NCI-H2171 treated with DMSO at 0.1 percent for 48 hours (cell line): ENCODE measurements around the gene LEF1.

ENCODE experiments used
- DNase-seq: peaks from one replicate; lab custom pipeline; 2025; lab: John Stamatoyannopoulos, UW

The LEF1 gene

GRCh38 chr4:108168671-108169523 lies at the start of gene LEF1:
Gene LEF1 (minus strand): TSS chr4:108168932. CDS start chr4:108167767, 1,165 bp downstream.
- no peak for DNase-seq

GRCh38 chr4:108216510-108216909 lies 47.8 kb upstream of the LEF1 start:
- DNase-seq = no peak

GRCh38 chr4:108215055-108215454 lies 46.3 kb upstream of the LEF1 start:
- DNase-seq = no peak

- no peak for DNase-seq
Measured at GRCh38 chr4:108213723-108214122, 45.0 kb upstream of the LEF1 start.

- no peak for DNase-seq
Measured at GRCh38 chr4:108213308-108213707, 44.6 kb upstream of the LEF1 start.

GRCh38 chr4:108210989-108211835 lies 42.5 kb upstream of the LEF1 start:
- no peak for DNase-seq

GRCh38 chr4:108209489-108209888 lies 40.8 kb upstream of the LEF1 start:
- no peak for DNase-seq

GRCh38 chr4:108205859-108206258 lies 37.1 kb upstream of the LEF1 start:
- DNase-seq = no peak

- no peak for DNase-seq
Measured at GRCh38 chr4:108204518-108204917, 35.8 kb upstream of the LEF1 start.

GRCh38 chr4:108203377-108203776 lies 34.6 kb upstream of the LEF1 start:
- no peak for DNase-seq

- no peak for DNase-seq
Measured at GRCh38 chr4:108201774-108202173, 33.0 kb upstream of the LEF1 start.

GRCh38 chr4:108199881-108200280 lies 31.1 kb upstream of the LEF1 start:
- DNase-seq = no peak

GRCh38 chr4:108193886-108194672 lies 25.3 kb upstream of the LEF1 start:
- no peak for DNase-seq

- no peak for DNase-seq
Measured at GRCh38 chr4:108192935-108193334, 24.2 kb upstream of the LEF1 start.

- DNase-seq = no peak
Measured at GRCh38 chr4:108192056-108192455, 23.3 kb upstream of the LEF1 start.

GRCh38 chr4:108191269-108191914 lies 22.7 kb upstream of the LEF1 start:
- DNase-seq = no peak

GRCh38 chr4:108188770-108189169 lies 20.0 kb upstream of the LEF1 start:
- no peak for DNase-seq

- DNase-seq = no peak
Measured at GRCh38 chr4:108185252-108185651, 16.5 kb upstream of the LEF1 start.

GRCh38 chr4:108184453-108185049 lies 15.8 kb upstream of the LEF1 start:
- DNase-seq = no peak

- no peak for DNase-seq
Measured at GRCh38 chr4:108181704-108182103, 13.0 kb upstream of the LEF1 start.

- DNase-seq = no peak
Measured at GRCh38 chr4:108180513-108180912, 11.8 kb upstream of the LEF1 start.
